SU-DHL-6 (cell line): ENCODE data around the gene SPDYE16.
"Not testable (repeated sequence)": the region's sequence is repeated elsewhere in the genome, so short reads cannot be mapped to it uniquely, and the experiment has no call there.

Experiments
- CTCF ChIP-seq: fragments of 200-600 bp; sonication (generic); IDR thresholded peaks from one replicate; pipeline ENCODE4 v1.5.1; 2017; ENCODE audit warnings: antibody characterized with exemption, mild to moderate bottlenecking, low read length, moderate library complexity; ENCODE audit not compliant: insufficient read depth, poor library complexity, severe bottlenecking
- EZH2phosphoT487 ChIP-seq: fragments of 200-600 bp; sonication (generic), shearing (Covaris generic); conservative IDR thresholded peaks from 2 replicates; pipeline ENCODE4 v1.6.1; 2018; ENCODE audit warnings: mild to moderate bottlenecking, antibody characterized with exemption, low read length, moderate library complexity, mixed read lengths

GRCh38 chr7:76511911-76512885 lies 30.9 kb downstream of the SPDYE16 start:
- TF ChIP-seq CTCF, EZH2phosphoT487: not testable (repeated sequence)
